SU-DHL-6 (cell line): ENCODE results near the gene DYDC2.

ENCODE experiments used
- H2AFZ ChIP-seq: fragments of 200-600 bp; sonication (generic); 2 replicates; pipeline ENCODE4 v1.6.1; 2014; ENCODE audit warnings: low read depth, mild to moderate bottlenecking, moderate library complexity, mixed read lengths, antibody characterized with exemption, low read length; ENCODE audit not compliant: severe bottlenecking
- H3F3A ChIP-seq: fragments of 200-600 bp; shearing (Covaris generic); 2 replicates; pipeline ENCODE4 v1.6.0; 2016; ENCODE audit warnings: antibody characterized with exemption, mild to moderate bottlenecking; ENCODE audit not compliant: insufficient read depth
- H3K27ac ChIP-seq: fragments of 200-600 bp; sonication (generic); 2 replicates; pipeline ENCODE4 v1.5.1; 2016; ENCODE audit warnings: low read depth, mild to moderate bottlenecking, low read length, moderate library complexity, mixed read lengths
- H3K27me3 ChIP-seq: fragments of 200-600 bp; sonication (generic), shearing (Covaris generic); 2 replicates; pipeline ENCODE4 v1.6.0; 2014; ENCODE audit warnings: mild to moderate bottlenecking, low read length
- H3K36me3 ChIP-seq: fragments of 200-600 bp; sonication (generic); 2 replicates; pipeline ENCODE4 v1.6.1; 2014; ENCODE audit warnings: mild to moderate bottlenecking, low read length, mixed read lengths
- H3K4me2 ChIP-seq: fragments of 300-600, 200-600 bp; shearing (Covaris generic), sonication (generic); 2 replicates; pipeline ENCODE4 v1.6.0; 2014; ENCODE audit warnings: low read length, low read depth, mild to moderate bottlenecking; ENCODE audit not compliant: poor library complexity, severe bottlenecking
- H3K4me3 ChIP-seq: fragments of 200-600 bp; sonication (generic); 2 replicates; pipeline ENCODE4 v1.5.1; 2014; ENCODE audit warnings: antibody characterized with exemption, low read length, mild to moderate bottlenecking, mixed read lengths; ENCODE audit not compliant: insufficient read depth, poor library complexity, severe bottlenecking
- H3K79me2 ChIP-seq: fragments of 200-600 bp; sonication (generic); 2 replicates; pipeline ENCODE4 v1.6.1; 2014; ENCODE audit warnings: mild to moderate bottlenecking, low read length, moderate library complexity; ENCODE audit not compliant: insufficient read depth
- H3K9ac ChIP-seq: fragments of 200-600 bp; sonication (generic); 2 replicates; pipeline ENCODE4 v1.7.0; 2014; ENCODE audit warnings: mild to moderate bottlenecking, low read length
- H3K9me2 ChIP-seq: fragments of 200-600 bp; sonication (generic); replicated peaks from 2 replicates; pipeline ENCODE4 v1.6.1; 2014; ENCODE audit warnings: low read length; ENCODE audit not compliant: insufficient read depth
- H3K9me3 ChIP-seq: fragments of 200-600 bp; sonication (generic); 2 replicates; pipeline ENCODE4 v1.6.1; 2014; ENCODE audit warnings: low read length, mixed read lengths; ENCODE audit not compliant: insufficient read depth
- H4K20me1 ChIP-seq: fragments of 200-600 bp; sonication (generic); 2 replicates; pipeline ENCODE4 v1.6.1; 2014; ENCODE audit warnings: low read depth, mild to moderate bottlenecking, antibody characterized with exemption, low read length, moderate library complexity, mixed read lengths
- CTCF ChIP-seq: fragments of 200-600 bp; sonication (generic); IDR thresholded peaks from one replicate; pipeline ENCODE4 v1.5.1; 2017; ENCODE audit warnings: antibody characterized with exemption, mild to moderate bottlenecking, low read length, moderate library complexity; ENCODE audit not compliant: insufficient read depth, poor library complexity, severe bottlenecking
- EZH2phosphoT487 ChIP-seq: fragments of 200-600 bp; sonication (generic), shearing (Covaris generic); conservative IDR thresholded peaks from 2 replicates; pipeline ENCODE4 v1.6.1; 2018; ENCODE audit warnings: mild to moderate bottlenecking, antibody characterized with exemption, low read length, moderate library complexity, mixed read lengths

Gene DYDC2

GRCh38 chr10:80356563-80356988 lies at the start of gene DYDC2, which contains the start of gene DYDC1:
TSS of gene DYDC2 (plus strand) at chr10:80356781. CDS start at chr10:80362444, 5,663 bp downstream.
TSS of gene DYDC1 (minus strand) at chr10:80356755. CDS start at chr10:80352601, 4,154 bp downstream.
- H3K9ac ChIP-seq: no peak within 1 kb of the TSS
- no peak within 1 kb of the TSS for H2AFZ ChIP-seq
- TF ChIP-seq EZH2phosphoT487 (no peak), CTCF (no peak)
- no peak within 1 kb of the TSS for H3K4me3 ChIP-seq
- no peaks in the 10 kb centered on the region for H3F3A ChIP-seq
- no peaks in the 10 kb centered on the region for H3K79me2 ChIP-seq
- no peaks in the 10 kb centered on the region for H3K27me3 ChIP-seq
- H3K9me3 ChIP-seq: no peaks in the 10 kb centered on the region
- H3K9me2 ChIP-seq: no peaks in the 10 kb centered on the region
- H3K27ac ChIP-seq: no peak within 1 kb of the TSS
- no peaks in the 10 kb centered on the region for H3K36me3 ChIP-seq
- no peak within 1 kb of the TSS for H3K4me2 ChIP-seq
- no peaks in the 10 kb centered on the region for H4K20me1 ChIP-seq

GRCh38 chr10:80313523-80313922 lies 43.1 kb upstream of the DYDC2 start:
- Histone ChIP-seq H3K36me3 (no peaks in the 10 kb centered on the region), H3F3A (no peaks in the 10 kb centered on the region), H3K9ac (no peak overlapping the region), H3K79me2 (no peaks in the 10 kb centered on the region), H3K4me3 (no peak overlapping the region), H3K27me3 (no peaks in the 10 kb centered on the region), H4K20me1 (no peaks in the 10 kb centered on the region), H3K9me3 (no peaks in the 10 kb centered on the region), H3K4me2 (no peak overlapping the region), H3K9me2 (no peaks in the 10 kb centered on the region), H3K27ac (no peak overlapping the region), H2AFZ (no peak overlapping the region)
- TF ChIP-seq CTCF: no peak
- TF ChIP-seq EZH2phosphoT487: no peak

GRCh38 chr10:80315391-80315790 lies 41.2 kb upstream of the DYDC2 start:
- no peaks in the 10 kb centered on the region for H3K9me3 ChIP-seq
- no peak overlapping the region for H3K27ac ChIP-seq
- no peaks in the 10 kb centered on the region for H4K20me1 ChIP-seq
- H3K27me3 ChIP-seq: no peaks in the 10 kb centered on the region
- no peak overlapping the region for H3K9ac ChIP-seq
- no peaks in the 10 kb centered on the region for H3F3A ChIP-seq
- H3K79me2 ChIP-seq: no peaks in the 10 kb centered on the region
- TF ChIP-seq EZH2phosphoT487: no peak
- H3K4me2 ChIP-seq: no peak overlapping the region
- no peaks in the 10 kb centered on the region for H3K36me3 ChIP-seq
- H3K4me3 ChIP-seq: no peak overlapping the region
- no peak overlapping the region for H2AFZ ChIP-seq
- H3K9me2 ChIP-seq: no peaks in the 10 kb centered on the region

- TF ChIP-seq CTCF (no peak), EZH2phosphoT487 (no peak)
- no peaks in the 10 kb centered on the region for H3K79me2 ChIP-seq
Observed at GRCh38 chr10:80318742-80319141, 37.8 kb upstream of the DYDC2 start.

More at GRCh38 chr10:80318742-80319141, 37.8 kb upstream of the DYDC2 start:
- no peak overlapping the region for H3K27ac ChIP-seq
- H3K4me3 ChIP-seq: no peak overlapping the region
- no peaks in the 10 kb centered on the region for H3F3A ChIP-seq
- no peaks in the 10 kb centered on the region for H4K20me1 ChIP-seq
- H3K36me3 ChIP-seq: no peaks in the 10 kb centered on the region
- H3K9me2 ChIP-seq: no peaks in the 10 kb centered on the region
- no peak overlapping the region for H3K9ac ChIP-seq
- no peak overlapping the region for H2AFZ ChIP-seq
- no peaks in the 10 kb centered on the region for H3K27me3 ChIP-seq
- H3K9me3 ChIP-seq: no peaks in the 10 kb centered on the region
- no peak overlapping the region for H3K4me2 ChIP-seq
